ENCODE results near the gene BPIFB2.
A peak's percentile ranks its signal among the peaks of the same experiment; 100 is the strongest.
"Not testable (repeated sequence)": the region's sequence is repeated elsewhere in the genome, so short reads cannot be mapped to it uniquely, and the experiment has no call there.

The BPIFB2 gene

GRCh38 chr20:33007376-33008335 lies at the start of gene BPIFB2:
Gene BPIFB2 (plus strand): TSS chr20:33007704. CDS start chr20:33008575, 871 bp downstream.
- DNase-seq = no peak

- DNase-seq = no peak
These were observed 48.9 kb upstream of the BPIFB2 start for GRCh38 chr20:32958574-32958973.

DNA sequence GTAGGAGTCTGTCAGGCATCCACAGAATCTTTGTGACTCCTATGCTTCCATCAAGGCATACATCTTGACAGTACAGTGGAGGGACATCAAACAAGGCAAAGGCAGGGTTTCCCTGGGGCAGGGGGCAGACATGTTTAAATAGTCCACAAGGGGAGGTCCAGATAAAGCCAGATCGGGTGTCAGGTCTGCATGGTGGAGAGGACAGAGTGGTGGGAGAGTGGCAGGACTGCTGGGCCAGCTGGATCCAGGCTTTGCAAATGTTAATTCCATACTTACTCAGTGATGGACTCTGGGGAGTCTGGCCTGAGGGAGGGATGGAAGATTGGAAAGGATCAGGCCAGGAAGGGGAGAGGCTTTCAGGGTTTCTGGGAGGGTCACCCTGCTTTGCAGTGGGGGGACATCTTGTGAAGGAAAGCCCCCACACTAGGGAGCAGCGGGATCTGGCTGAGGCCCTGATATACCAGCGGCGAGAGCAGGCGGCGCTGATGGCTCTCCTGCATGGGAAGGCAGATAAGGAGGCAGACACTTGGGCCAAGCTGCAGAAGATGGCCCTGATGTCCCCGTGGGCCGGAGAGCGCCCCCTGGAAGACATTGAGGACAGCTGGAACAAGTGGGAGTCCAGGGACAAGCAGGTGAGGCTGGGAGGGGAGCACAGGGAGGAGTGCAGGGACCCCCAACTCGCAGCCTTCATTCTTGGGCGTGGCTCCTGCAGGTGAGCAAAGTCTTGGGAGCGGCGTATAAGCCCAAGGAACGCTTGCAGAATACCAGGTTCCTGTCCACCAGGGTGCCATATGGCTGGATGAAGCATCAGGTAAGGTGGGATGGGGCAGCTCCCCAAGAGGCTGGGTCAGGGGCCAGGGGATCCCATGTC lies 47.9 kb upstream of the BPIFB2 start:
- DNase-seq = no peak

- no peak for DNase-seq
These were observed 47.3 kb upstream of the BPIFB2 start for GRCh38 chr20:32960222-32960518.

- no peak for DNase-seq
These were observed 46.4 kb upstream of the BPIFB2 start for GRCh38 chr20:32960849-32961731.

DNA sequence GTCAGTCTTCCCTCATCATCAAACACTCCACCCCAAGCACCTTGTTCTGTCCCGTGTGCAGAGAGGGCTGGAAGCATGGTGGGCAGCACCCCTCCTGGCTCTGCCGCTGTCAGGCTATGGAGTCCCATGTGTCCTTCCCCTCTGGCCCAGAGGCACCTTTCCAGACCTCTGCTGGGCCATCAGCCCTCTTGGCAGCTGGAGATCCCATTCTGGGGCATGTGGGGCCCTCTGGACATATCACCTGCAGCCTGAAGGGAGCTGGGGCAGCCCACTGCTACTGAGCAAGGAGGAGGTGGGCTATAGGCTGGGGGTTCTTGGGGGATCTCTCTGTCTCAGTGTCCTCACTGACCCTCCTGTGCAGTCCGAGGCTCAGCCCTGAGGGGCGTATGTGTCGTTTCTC lies 45.5 kb upstream of the BPIFB2 start:
- DNase-seq = no peak

GRCh38 chr20:32962646-32963045 lies 44.9 kb upstream of the BPIFB2 start:
- DNase-seq = not testable (repeated sequence)

- no peak for DNase-seq
These were observed 44.3 kb upstream of the BPIFB2 start for GRCh38 chr20:32963176-32963575.

- no peak for DNase-seq
These were observed 42.9 kb upstream of the BPIFB2 start for GRCh38 chr20:32964575-32964974.

DNA sequence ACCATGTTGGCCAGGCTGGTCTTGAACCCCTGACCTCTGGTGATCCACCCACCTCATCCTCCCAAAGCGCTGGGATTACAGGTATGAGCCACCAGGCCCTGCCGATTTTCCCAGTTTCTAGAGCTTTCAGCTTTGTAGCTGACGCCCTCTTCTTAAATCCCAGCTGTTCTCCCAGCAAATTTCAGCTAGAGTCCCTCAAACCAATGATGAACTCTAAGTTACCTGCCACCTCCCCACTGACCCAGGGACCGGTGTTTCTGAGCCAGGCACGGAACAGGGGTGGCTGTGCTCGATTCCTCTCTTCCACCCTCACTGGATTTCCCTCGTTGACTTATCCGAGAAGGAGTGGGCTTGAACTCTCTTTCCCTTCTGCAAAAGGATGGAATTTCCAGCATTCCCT lies 42.4 kb upstream of the BPIFB2 start:
- no peak for DNase-seq

- DNase-seq = no peak
These were observed 41.7 kb upstream of the BPIFB2 start for GRCh38 chr20:32965581-32966373.

DNA sequence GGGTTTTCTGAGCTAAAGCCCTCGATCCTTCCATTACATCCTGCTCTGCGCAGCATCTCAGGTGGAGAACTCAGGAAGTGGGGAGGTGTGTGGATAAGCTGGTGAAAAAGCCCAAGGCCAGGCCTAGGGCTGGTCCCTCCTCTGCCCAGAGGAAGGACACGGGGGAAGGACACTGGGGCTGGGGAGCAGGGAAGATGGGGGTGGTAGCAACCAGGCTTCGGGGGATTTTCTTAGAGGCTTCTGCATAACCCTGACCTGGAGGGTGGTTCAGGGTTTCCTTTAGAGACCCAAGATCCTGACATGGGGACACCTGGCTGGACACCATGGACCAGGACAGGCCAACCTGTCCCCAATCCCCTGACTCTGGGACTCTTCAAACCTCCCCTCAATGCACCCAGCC lies 41.1 kb upstream of the BPIFB2 start:
- no peak for DNase-seq

- DNase-seq = peak; percentile 14
These were observed 40.4 kb upstream of the BPIFB2 start for GRCh38 chr20:32966881-32967781.

GRCh38 chr20:32967961-32968457 lies 39.5 kb upstream of the BPIFB2 start:
- no peak for DNase-seq

DNA sequence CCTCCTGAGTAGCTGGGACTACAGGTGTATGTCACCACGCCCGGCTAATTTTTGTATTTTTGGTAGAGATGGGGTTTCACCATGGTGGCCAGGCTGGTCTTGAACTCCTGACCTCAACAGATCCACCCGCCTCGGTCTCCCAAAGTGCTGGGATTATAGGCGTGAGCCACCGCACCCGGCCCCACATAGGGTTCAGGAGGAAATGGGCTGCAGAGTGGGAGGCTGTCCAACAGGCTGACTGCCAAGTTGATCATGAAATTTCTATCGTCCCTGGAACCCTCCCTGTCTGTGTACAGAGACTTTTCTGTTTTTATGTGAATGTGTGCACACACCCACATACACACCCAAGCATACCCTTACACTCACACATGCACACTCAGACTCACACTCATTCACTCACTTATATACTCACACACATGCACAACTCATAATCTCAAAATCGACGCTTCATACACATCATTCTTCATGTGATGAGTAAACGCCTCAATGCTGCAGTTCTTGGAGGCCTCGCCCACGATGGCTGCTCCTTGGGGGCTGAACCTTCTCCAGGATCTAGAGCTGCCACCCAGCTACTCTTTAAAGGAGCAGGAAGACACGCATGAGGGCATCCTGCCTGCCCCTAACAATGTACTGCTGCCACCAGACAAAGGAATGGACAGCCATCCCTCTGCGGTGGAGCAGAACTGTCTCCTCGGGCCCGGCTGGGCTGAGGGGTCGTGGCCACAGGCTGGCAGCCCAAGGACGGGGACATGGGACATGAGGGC lies 38.8 kb upstream of the BPIFB2 start:
- peak; percentile 14 for DNase-seq

- DNase-seq = no peak
These were observed 38.0 kb upstream of the BPIFB2 start for GRCh38 chr20:32969356-32970114.

- DNase-seq = no peak
These were observed 37.2 kb upstream of the BPIFB2 start for GRCh38 chr20:32970115-32970972.

DNA sequence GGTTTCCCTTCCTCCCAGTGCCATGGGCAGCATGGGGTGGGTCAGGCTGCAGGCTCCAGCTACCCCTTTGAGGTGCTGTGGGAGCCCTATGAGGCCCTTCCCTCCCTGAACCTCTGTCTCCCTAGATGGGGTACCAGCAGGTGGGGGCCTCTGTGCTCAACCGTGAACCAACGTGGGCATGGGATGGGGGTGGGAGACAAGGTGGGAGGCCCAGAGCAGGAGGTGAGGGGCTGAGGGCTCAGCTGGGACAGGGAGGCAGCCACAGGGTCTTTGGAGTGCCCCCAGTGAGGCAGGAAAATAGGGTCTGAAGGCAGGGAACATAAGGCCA lies 36.6 kb upstream of the BPIFB2 start:
- no peak for DNase-seq
